ENCODE measurements around the gene RPUSD3.
A peak's percentile ranks its signal among the peaks of the same experiment; 100 is the strongest.
"Not testable (repeated sequence)": the region's sequence is repeated elsewhere in the genome, so short reads cannot be mapped to it uniquely, and the experiment has no call there.

The RPUSD3 gene

GRCh38 chr3:9843715-9844438, at the start of gene RPUSD3:
Gene RPUSD3 (minus strand): TSS chr3:9844008. CDS start chr3:9843990, 18 bp downstream.
- peak; percentile 69 to 92 for DNase-seq

- no peak for DNase-seq
Observed at GRCh38 chr3:9891072-9891622, 47.3 kb upstream of the RPUSD3 start.

GRCh38 chr3:9890249-9891071, 46.7 kb upstream of the RPUSD3 start, which contains the start of gene JAGN1:
Gene JAGN1 (plus strand): TSS chr3:9890610. CDS start chr3:9890723, 113 bp downstream.
- DNase-seq = peak; percentile 70 to 80

- no peak for DNase-seq
Observed at GRCh38 chr3:9889405-9889804, 45.6 kb upstream of the RPUSD3 start.

- no peak for DNase-seq
Observed at GRCh38 chr3:9888540-9888939, 44.7 kb upstream of the RPUSD3 start.

- DNase-seq = no peak
Observed at GRCh38 chr3:9887480-9887879, 43.7 kb upstream of the RPUSD3 start.

- no peak for DNase-seq
Observed at GRCh38 chr3:9886328-9886727, 42.5 kb upstream of the RPUSD3 start.

GRCh38 chr3:9884555-9885165, 40.9 kb upstream of the RPUSD3 start:
- no peak for DNase-seq

- DNase-seq = no peak
Observed at GRCh38 chr3:9883706-9884554, 40.1 kb upstream of the RPUSD3 start.

GRCh38 chr3:9881441-9881840, 37.6 kb upstream of the RPUSD3 start:
- peak; percentile 8 to 71 for DNase-seq

GRCh38 chr3:9879830-9880549, 36.2 kb upstream of the RPUSD3 start, which contains the start of gene CIDEC:
Gene CIDEC (minus strand): TSS chr3:9880253. CDS start chr3:9878486, 1,767 bp downstream.
- no peak for DNase-seq

GRCh38 chr3:9878700-9879099, 34.9 kb upstream of the RPUSD3 start:
- no peak for DNase-seq

GRCh38 chr3:9876991-9877390, 33.2 kb upstream of the RPUSD3 start:
- no peak for DNase-seq

- DNase-seq = not testable (repeated sequence)
Observed at GRCh38 chr3:9876255-9876654, 32.4 kb upstream of the RPUSD3 start.

GRCh38 chr3:9875448-9875847, 31.6 kb upstream of the RPUSD3 start:
- peak in 1 of 2 experiments; percentile 37 for DNase-seq

GRCh38 chr3:9872067-9872466, 28.3 kb upstream of the RPUSD3 start:
- not testable (repeated sequence) for DNase-seq

- no peak for DNase-seq
Observed at GRCh38 chr3:9870978-9871377, 27.2 kb upstream of the RPUSD3 start.

GRCh38 chr3:9869955-9870354, 26.1 kb upstream of the RPUSD3 start:
- no peak for DNase-seq

- DNase-seq = no peak
Observed at GRCh38 chr3:9867106-9867505, 23.3 kb upstream of the RPUSD3 start.

- no peak for DNase-seq
Observed at GRCh38 chr3:9866639-9867038, 22.8 kb upstream of the RPUSD3 start.

- DNase-seq = not testable (repeated sequence)
Observed at GRCh38 chr3:9865125-9865637, 21.4 kb upstream of the RPUSD3 start.
